HG02588 (cell line): Measurements from ENCODE around the gene PANX1.

Experiments
- ATAC-seq: cut with Tn5 transposase; IDR thresholded peaks from one replicate; pipeline ENCODE4 v1.9.1; 2021; ENCODE audit warnings: mild to moderate bottlenecking, moderate library complexity; ENCODE audit not compliant: unreplicated experiment

Gene PANX1

DNA sequence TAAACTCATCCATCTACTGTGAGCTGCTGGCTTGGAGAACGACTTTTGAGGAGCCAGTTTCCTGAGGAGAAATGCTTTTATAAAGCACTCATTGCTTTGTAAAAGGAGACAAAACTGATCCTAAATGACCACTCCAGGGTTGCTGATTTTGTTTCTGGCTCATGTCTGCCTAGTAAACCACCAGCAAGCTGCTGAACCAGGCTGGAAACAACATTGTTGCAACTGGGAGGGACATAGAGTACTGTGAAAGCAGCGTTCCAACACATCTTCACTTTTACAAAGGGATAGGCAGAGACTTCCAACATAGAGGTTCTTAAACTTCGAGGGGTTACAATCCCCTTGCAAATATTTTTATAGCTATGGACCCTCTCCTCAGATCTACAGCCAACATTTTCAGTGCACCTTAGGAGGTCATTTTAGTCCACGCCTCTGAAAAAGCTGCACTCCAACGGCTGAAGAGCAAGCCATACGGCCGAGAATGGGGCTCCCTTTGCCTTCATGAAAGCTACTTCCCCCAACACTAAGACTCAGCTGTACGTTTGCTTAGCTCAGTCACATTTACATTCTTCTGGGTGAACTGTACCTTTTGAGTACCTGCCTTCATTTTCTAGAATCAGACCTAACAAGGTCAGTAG, 54.7 kb downstream of the PANX1 start:
- ATAC-seq, result peak; percentile 8

- ATAC-seq, result peak; percentile 71
Measured at GRCh38 chr11:94183886-94184264, 55.2 kb downstream of the PANX1 start.

DNA sequence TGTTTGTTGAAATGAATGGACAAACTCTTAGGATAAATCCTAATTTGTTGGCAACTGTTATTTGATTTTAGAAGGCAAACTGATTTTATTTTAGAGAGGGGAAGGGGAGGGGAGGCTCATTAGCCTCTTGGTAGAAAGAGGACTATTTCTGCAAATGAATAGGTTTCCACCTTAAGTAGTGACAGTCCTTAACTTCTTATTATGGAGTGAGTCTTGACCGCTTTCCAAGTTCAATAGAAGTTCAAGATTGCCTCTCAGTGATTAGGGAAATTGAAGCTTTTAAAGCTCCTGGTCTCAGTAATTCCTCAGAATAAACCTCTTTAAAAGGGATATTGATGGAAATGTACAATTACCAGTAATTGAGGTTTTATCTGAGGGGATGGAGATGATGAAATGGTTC, 55.7 kb downstream of the PANX1 start:
- ATAC-seq, result no peak

GRCh38 chr11:94184846-94185245, 56.2 kb downstream of the PANX1 start:
- ATAC-seq, result no peak

- no peak for ATAC-seq
Measured at GRCh38 chr11:94185416-94186084, 56.9 kb downstream of the PANX1 start.

- no peak for ATAC-seq
Measured at GRCh38 chr11:94186342-94187203, 57.9 kb downstream of the PANX1 start.

DNA sequence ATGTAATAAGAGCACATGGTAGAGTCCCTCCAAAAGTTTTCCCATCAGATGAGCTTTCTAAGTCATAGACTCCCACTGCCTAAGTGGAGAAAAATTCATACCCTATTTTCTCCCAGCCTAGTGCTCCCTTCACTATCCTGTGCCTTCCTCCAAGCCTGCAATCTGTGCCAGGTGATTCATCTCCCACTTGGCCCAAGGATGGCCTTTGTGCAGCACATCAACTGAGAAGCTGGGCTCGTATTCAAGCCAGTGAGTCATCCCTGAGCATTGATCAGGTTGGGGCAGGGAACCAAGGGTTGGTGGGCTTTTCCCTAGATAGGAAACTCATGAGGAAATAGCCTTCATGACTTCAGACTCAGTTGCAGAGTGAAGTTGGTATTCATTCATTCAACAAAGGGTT, 64.6 kb downstream of the PANX1 start:
- ATAC-seq, result no peak

GRCh38 chr11:94194712-94195111, 66.1 kb downstream of the PANX1 start:
- ATAC-seq, result no peak

DNA sequence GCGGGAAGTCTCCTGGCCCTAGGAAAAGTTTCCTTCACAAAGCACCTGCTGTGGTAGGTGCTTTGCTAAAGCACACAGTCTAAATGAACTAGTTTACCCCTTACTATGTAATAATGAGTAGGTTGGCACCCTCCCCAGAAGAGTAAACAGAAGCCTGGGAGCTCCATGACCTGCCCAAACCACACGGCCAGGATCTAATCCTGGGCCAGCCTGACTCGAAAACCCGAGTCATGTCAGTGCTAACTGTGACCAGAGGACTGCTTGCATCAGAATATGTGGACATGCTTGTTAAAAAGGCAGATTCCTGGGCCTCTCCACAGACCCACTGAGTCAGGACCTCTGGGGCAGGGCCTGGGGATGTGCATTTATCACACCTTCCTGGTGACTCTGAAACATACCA, 67.7 kb downstream of the PANX1 start:
- no peak for ATAC-seq

- no peak for ATAC-seq
Measured at GRCh38 chr11:94198718-94199117, 70.1 kb downstream of the PANX1 start.

GRCh38 chr11:94199136-94200130, 70.8 kb downstream of the PANX1 start:
- ATAC-seq, result no peak

GRCh38 chr11:94201004-94201465, 72.4 kb downstream of the PANX1 start:
- no peak for ATAC-seq

GRCh38 chr11:94203070-94203469, 74.4 kb downstream of the PANX1 start:
- no peak for ATAC-seq

- ATAC-seq, result no peak
Measured at GRCh38 chr11:94211261-94211830, 82.7 kb downstream of the PANX1 start.

GRCh38 chr11:94212898-94213297, 84.3 kb downstream of the PANX1 start:
- no peak for ATAC-seq

DNA sequence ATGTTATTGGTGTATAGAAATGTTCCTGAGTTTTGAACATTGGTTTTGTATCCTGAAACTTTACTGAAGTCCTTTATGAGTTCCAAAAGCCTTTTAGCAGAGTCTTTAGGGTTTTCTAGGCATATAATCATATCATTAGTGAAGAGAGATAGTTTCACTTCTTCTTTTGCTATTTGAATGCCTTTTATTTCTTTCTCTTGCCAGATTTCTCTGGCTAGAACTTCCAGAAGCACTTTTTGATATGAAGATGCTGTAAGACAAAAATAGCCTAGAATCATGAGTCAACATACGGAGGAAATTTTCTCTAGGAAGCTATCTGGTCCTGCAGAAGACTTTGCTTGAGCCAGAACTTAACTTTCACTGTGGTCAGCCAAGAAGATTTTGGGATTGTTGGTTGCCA, 89.1 kb downstream of the PANX1 start:
- no peak for ATAC-seq

- no peak for ATAC-seq
Measured at GRCh38 chr11:94218372-94218771, 89.7 kb downstream of the PANX1 start.

- ATAC-seq, result no peak
Measured at GRCh38 chr11:94219771-94220170, 91.1 kb downstream of the PANX1 start.

GRCh38 chr11:94224078-94224477, 95.4 kb downstream of the PANX1 start:
- ATAC-seq, result no peak
